ENCODE results near the gene FNBP1L.

The FNBP1L gene

GRCh38 chr1:93600663-93601062 lies 152.7 kb downstream of the FNBP1L start:
- Histone ChIP-seq H3K9me2 (ENCODE audit: low read depth, low read length) (no peaks in the 10 kb centered on the region), H3K79me2 (ENCODE audit: insufficient read depth, low read length) (no peaks in the 10 kb centered on the region), H3K9ac (ENCODE audit: low read length) (no peak overlapping the region), H2AFZ (ENCODE audit: low read length) (no peak overlapping the region), H3K27me3 (ENCODE audit: insufficient read depth, low read length) (peaks cover 10% of the 10 kb centered on the region; the same call in 1 of the 2 replicates), H3K27ac (ENCODE audit: low read depth, low read length, poor library complexity, severe bottlenecking) (no peak overlapping the region), H4K20me1 (ENCODE audit: insufficient read depth, low read length) (no peaks in the 10 kb centered on the region), H3K4me2 (ENCODE audit: low read length) (no peak overlapping the region), H3K4me1 (ENCODE audit: insufficient read depth, low read length, severe bottlenecking) (no peaks in the 10 kb centered on the region), H3K36me3 (ENCODE audit: insufficient read depth, low read length) (no peaks in the 10 kb centered on the region), H3F3A (ENCODE audit: insufficient read depth, low read length) (no peaks in the 10 kb centered on the region), H3K9me3 (ENCODE audit: low read length) (no peaks in the 10 kb centered on the region), H3K4me3 (ENCODE audit: low read depth, low read length, poor library complexity, severe bottlenecking) (no peak overlapping the region)
- no peak for TF ChIP-seq CTCF (IDR thresholded peaks at IDR 0.05; ENCODE audit: low read length)
- TF ChIP-seq EZH2 (IDR thresholded peaks at IDR 0.05; ENCODE audit: borderline replicate concordance, low read length), result no peak

GRCh38 chr1:93601686-93602085 lies 153.8 kb downstream of the FNBP1L start:
- Histone ChIP-seq H3K4me2 (ENCODE audit: low read length) (no peak overlapping the region), H3K79me2 (ENCODE audit: insufficient read depth, low read length) (no peaks in the 10 kb centered on the region), H3K36me3 (ENCODE audit: insufficient read depth, low read length) (no peaks in the 10 kb centered on the region), H3K9me3 (ENCODE audit: low read length) (no peaks in the 10 kb centered on the region), H3K27me3 (ENCODE audit: insufficient read depth, low read length) (peaks cover 16% of the 10 kb centered on the region), H3K27ac (ENCODE audit: low read depth, low read length, poor library complexity, severe bottlenecking) (no peak overlapping the region), H3K9me2 (ENCODE audit: low read depth, low read length) (no peaks in the 10 kb centered on the region), H3K9ac (ENCODE audit: low read length) (no peak overlapping the region), H2AFZ (ENCODE audit: low read length) (no peak overlapping the region), H3K4me1 (ENCODE audit: insufficient read depth, low read length, severe bottlenecking) (no peaks in the 10 kb centered on the region), H3K4me3 (ENCODE audit: low read depth, low read length, poor library complexity, severe bottlenecking) (no peak overlapping the region), H3F3A (ENCODE audit: insufficient read depth, low read length) (no peaks in the 10 kb centered on the region), H4K20me1 (ENCODE audit: insufficient read depth, low read length) (no peaks in the 10 kb centered on the region)
- TF ChIP-seq CTCF (IDR thresholded peaks at IDR 0.05; ENCODE audit: low read length) (no peak), EZH2 (IDR thresholded peaks at IDR 0.05; ENCODE audit: borderline replicate concordance, low read length) (no peak)

- Histone ChIP-seq H3K4me2 (ENCODE audit: low read length) (no peak overlapping the region), H3K36me3 (ENCODE audit: insufficient read depth, low read length) (no peaks in the 10 kb centered on the region), H3K27me3 (ENCODE audit: insufficient read depth, low read length) (peaks cover 17% of the 10 kb centered on the region), H3F3A (ENCODE audit: insufficient read depth, low read length) (no peaks in the 10 kb centered on the region), H3K79me2 (ENCODE audit: insufficient read depth, low read length) (no peaks in the 10 kb centered on the region), H3K4me3 (ENCODE audit: low read depth, low read length, poor library complexity, severe bottlenecking) (no peak overlapping the region), H3K27ac (ENCODE audit: low read depth, low read length, poor library complexity, severe bottlenecking) (no peak overlapping the region), H3K9me3 (ENCODE audit: low read length) (no peaks in the 10 kb centered on the region), H2AFZ (ENCODE audit: low read length) (no peak overlapping the region), H3K9ac (ENCODE audit: low read length) (no peak overlapping the region), H4K20me1 (ENCODE audit: insufficient read depth, low read length) (no peaks in the 10 kb centered on the region), H3K4me1 (ENCODE audit: insufficient read depth, low read length, severe bottlenecking) (no peaks in the 10 kb centered on the region), H3K9me2 (ENCODE audit: low read depth, low read length) (no peaks in the 10 kb centered on the region)
- no peak for TF ChIP-seq CTCF (IDR thresholded peaks at IDR 0.05; ENCODE audit: low read length)
- TF ChIP-seq EZH2 (IDR thresholded peaks at IDR 0.05; ENCODE audit: borderline replicate concordance, low read length), result no peak
Measured at GRCh38 chr1:93602101-93602500, 154.2 kb downstream of the FNBP1L start.
